UCSD-AML1 (cell line): Measurements from ENCODE around the gene KRT14.
"Not testable (repeated sequence)": the region's sequence is repeated elsewhere in the genome, so short reads cannot be mapped to it uniquely, and the experiment has no call there.

Experiments used
- DNase-seq: peaks from one replicate; lab custom pipeline; 2025; ENCODE audit not compliant: unreplicated experiment; lab: John Stamatoyannopoulos, UW

The KRT14 gene

GRCh38 chr17:41610061-41610517 lies 23.4 kb upstream of the KRT14 start:
- DNase-seq = peak; percentile 32

- not testable (repeated sequence) for DNase-seq
Measured at GRCh38 chr17:41606930-41607329, 20.2 kb upstream of the KRT14 start.

- DNase-seq = no peak
Measured at GRCh38 chr17:41602524-41602923, 15.8 kb upstream of the KRT14 start.

- DNase-seq = no peak
Measured at GRCh38 chr17:41600318-41600717, 13.6 kb upstream of the KRT14 start.

- no peak for DNase-seq
Measured at GRCh38 chr17:41599680-41600079, 13.0 kb upstream of the KRT14 start.

- DNase-seq = no peak
Measured at GRCh38 chr17:41595585-41595984, 8.9 kb upstream of the KRT14 start.

GRCh38 chr17:41594363-41594915 lies 7.7 kb upstream of the KRT14 start:
- no peak for DNase-seq

- DNase-seq = no peak
Measured at GRCh38 chr17:41593306-41593981, 6.7 kb upstream of the KRT14 start.

GRCh38 chr17:41592601-41593305 lies 6.1 kb upstream of the KRT14 start:
- DNase-seq = no peak

GRCh38 chr17:41589301-41589700 lies 2.6 kb upstream of the KRT14 start:
- no peak for DNase-seq

GRCh38 chr17:41588126-41588810 lies 1.6 kb upstream of the KRT14 start:
- no peak for DNase-seq

- no peak for DNase-seq
Measured at GRCh38 chr17:41585301-41586056, 1.2 kb downstream of the KRT14 start.

- DNase-seq = not testable (repeated sequence)
Measured at GRCh38 chr17:41584331-41584927, 2.3 kb downstream of the KRT14 start.

- no peak for DNase-seq
Measured at GRCh38 chr17:41583137-41584127, 3.3 kb downstream of the KRT14 start.

- not testable (repeated sequence) for DNase-seq
Measured at GRCh38 chr17:41582061-41582968, 4.4 kb downstream of the KRT14 start.

GRCh38 chr17:41581366-41582060 lies 5.2 kb downstream of the KRT14 start:
- DNase-seq = no peak

- no peak for DNase-seq
Measured at GRCh38 chr17:41580687-41581365, 5.9 kb downstream of the KRT14 start.
